ENCODE data around the gene ACR.

The ACR gene

DNA sequence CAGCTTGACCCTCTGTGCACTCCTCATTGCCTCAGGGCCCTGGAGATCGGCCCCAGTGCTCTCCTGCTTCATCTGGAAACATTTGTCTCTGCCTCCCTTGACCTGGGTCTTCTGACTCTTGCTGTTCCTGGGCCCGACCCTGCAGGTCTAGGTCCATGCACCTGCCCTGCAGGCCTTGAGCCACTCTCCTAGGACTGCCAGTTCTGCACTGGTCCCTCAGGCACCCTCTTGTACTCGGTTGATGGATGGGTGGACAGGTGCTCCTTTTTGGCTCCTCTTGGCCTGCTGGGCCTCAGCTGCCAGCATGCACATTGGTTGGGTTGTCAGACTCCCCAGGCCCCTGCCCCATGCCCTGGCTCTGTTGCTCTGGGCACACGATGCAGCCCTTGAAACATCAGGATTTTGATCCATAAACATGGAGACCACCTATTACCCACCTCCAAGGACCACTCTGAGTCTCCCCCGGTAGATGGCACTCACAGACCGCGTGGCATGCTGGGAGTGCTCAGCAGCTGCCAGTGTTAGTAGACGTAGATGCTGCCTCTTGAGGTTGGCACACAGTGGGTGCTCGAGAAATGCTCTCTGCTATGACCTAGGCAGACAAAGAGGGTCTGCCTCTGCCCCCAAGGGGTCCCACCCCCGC, 20.2 kb upstream of the ACR start:
- DNase-seq: no peak

DNA sequence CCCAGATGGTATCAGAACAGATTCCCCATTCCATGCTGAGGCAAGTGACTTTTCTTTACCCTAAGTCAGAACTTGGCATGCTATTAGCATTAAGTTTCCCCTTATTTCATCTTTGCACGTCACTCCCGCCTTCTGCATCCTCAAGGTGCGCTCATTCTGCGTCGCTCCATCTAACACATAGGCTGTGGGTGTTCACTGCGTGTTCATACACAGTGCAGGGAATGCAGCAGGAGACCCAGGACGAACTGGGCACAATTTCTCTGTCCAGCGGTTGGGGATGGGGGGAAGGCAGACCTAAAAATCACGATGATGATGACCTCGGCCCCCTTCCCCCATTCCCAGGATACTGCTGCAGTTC, 19.7 kb upstream of the ACR start:
- DNase-seq: no peak

DNA sequence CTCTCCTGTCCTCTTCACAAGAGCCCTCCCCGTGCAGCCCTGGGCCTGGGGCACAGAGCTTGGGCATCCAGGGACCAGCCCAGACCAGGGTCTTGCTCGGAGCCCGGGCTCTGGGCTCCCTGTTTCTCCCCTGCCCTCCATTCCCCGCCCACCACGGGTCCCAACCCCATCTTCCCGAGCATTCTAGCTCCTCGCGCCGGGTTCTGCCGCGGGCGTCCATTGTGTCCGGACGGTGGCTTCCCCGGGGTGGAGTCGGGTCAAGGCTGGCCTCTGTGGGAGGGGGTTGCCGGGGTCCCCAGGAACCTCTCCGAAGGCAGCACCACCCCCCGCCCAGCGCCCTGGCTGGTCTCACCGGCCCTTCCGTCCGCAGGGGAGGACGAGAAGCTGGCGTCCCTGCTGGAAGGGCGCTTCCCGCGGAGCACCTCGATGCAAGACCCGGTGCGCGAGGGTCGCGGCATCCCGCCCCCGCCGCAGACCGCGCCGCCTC, 18.1 kb upstream of the ACR start:
- no peak for DNase-seq

DNA sequence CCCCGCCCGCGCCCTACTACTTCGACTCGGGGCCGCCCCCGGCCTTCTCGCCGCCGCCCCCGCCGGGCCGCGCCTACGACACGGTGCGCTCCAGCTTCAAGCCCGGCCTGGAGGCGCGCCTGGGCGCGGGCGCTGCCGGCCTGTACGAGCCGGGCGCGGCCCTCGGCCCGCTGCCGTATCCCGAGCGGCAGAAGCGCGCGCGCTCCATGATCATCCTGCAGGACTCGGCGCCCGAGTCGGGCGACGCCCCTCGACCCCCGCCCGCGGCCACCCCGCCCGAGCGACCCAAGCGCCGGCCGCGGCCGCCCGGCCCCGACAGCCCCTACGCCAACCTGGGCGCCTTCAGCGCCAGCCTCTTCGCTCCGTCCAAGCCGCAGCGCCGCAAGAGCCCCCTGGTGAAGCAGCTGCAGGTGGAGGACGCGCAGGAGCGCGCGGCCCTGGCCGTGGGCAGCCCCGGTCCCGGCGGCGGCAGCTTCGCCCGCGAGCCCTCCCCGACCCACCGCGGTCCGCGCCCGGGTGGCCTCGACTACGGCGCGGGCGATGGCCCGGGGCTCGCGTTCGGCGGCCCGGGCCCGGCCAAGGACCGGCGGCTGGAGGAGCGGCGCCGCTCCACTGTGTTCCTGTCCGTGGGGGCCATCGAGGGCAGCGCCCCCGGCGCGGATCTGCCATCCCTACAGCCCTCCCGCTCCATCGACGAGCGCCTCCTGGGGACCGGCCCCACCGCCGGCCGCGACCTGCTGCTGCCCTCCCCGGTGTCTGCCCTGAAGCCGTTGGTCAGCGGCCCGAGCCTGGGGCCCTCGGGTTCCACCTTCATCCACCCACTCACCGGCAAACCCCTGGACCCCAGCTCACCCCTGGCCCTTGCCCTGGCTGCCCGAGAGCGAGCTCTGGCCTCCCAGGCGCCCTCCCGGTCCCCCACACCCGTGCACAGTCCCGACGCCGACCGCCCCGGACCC, 17.4 kb upstream of the ACR start:
- DNase-seq: no peak

DNA sequence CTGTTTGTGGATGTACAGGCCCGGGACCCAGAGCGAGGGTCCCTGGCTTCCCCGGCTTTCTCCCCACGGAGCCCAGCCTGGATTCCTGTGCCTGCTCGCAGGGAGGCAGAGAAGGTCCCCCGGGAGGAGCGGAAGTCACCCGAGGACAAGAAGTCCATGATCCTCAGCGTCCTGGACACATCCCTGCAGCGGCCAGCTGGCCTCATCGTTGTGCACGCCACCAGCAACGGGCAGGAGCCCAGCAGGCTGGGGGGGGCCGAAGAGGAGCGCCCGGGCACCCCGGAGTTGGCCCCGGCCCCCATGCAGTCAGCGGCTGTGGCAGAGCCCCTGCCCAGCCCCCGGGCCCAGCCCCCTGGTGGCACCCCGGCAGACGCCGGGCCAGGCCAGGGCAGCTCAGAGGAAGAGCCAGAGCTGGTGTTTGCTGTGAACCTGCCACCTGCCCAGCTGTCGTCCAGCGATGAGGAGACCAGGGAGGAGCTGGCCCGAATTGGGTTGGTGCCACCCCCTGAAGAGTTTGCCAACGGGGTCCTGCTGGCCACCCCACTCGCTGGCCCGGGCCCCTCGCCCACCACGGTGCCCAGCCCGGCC, 16.7 kb upstream of the ACR start:
- no peak for DNase-seq

DNA sequence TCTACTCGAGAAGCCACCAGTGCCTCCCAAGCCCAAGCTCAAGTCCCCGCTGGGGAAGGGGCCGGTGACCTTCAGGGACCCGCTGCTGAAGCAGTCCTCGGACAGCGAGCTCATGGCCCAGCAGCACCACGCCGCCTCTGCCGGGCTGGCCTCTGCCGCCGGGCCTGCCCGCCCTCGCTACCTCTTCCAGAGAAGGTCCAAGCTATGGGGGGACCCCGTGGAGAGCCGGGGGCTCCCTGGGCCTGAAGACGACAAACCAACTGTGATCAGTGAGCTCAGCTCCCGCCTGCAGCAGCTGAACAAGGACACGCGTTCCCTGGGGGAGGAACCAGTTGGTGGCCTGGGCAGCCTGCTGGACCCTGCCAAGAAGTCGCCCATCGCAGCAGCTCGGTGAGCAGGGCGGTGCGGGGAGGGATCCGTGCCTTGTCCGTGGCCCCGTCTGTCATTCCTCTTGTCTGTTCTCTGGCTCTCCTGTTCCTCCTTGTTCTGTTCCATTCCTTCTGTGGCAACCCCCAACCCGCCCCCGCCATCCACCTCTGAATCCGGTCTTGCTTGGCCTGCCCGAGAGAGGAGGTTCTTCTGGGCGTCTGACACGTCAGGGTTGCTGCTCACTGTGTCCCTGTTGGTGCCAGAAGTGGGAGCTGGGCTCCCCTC, 15.8 kb upstream of the ACR start:
- DNase-seq: no peak

DNA sequence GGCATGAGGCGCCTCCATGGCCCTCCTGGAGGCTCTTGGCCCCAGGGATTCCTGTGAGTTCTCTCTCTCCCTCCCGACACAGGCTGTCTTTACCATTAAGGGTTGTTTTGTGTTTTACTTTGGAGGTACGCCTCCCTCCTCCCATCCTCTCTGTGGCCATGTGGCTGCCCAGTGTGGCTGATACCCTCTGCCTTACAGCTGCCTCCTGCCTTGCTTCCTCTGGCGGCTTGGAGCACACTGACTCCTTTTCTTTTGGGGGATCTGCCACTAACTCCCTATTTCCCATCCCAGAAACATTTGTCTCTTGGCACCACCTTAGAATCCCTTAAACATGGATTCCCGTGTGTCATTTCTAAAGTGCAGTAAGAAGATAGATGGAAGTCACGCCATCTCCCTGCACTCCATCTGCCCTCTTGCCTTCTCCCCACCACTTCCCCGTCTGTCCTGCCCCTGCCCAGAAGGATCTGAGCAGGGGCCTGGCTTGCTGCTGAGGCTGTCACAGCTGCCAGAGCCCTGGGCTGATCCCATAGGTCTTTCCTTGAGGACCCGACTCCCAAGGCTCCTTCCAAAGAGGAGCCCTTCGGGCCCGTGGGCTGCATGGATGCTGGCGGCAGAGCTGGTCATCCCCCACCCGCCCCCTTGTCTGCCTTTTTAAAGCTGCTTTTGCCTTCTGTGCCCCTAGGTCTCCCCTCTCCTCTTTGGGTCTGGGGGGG, 15.1 kb upstream of the ACR start:
- no peak for DNase-seq

DNA sequence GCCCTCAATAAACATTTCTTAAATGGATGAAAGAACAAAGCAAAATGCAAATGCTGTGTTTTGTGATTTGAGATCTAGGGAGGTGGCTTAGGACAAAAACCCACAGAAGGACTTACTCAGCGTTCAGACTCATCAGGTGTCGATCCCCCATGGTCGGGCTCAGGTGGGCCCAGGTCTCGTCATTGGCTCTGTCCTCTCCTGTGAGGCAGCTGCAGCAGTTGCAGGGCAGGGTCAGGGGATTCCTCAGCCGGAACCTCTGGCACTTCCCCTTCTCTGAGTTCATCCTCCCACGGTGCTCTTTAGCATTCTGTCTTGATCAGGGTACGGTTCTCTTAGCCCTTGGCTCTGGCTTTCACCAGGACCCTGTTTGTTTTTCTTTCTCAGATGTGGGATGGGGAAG, 14.0 kb upstream of the ACR start:
- no peak for DNase-seq

DNA sequence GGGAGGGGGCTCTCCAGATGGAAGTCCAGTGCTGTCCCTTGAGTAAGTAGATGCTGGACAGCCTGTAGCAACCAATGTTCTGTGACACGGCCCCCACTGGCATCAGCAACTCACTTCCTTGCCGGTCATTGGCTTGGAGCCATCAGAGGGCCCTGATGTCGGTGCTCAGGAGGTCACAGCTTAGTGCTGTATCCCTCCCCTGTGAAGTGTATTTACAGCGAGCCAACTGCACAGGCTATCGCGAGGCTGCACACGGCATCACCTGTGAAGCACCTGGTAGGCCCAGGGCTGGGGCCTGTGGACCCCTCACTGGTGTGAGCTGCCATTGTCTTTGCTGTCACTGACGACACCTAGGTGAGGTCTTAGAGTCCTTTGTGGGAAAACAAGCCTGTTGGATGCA, 13.4 kb upstream of the ACR start:
- no peak for DNase-seq

DNA sequence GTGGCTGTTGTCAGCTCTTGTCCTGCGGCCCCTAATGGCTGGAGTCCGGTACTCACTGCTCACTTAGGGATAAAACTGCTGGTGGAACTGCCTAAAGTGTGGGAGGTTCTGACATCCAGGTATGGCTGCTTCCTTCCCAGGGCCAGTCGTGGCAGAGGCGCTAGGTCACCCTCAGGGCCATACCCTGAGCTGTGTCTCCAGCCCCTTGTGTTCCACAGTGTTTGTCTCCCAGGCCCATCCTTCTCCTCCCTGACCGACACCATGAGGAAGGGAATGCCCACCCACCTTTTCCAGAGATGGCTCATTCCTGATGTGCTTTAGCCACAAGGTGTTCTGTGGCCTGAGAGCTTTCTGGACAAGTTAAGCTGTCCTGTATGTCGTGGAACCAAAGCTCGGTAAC, 12.4 kb upstream of the ACR start:
- DNase-seq: no peak

DNA sequence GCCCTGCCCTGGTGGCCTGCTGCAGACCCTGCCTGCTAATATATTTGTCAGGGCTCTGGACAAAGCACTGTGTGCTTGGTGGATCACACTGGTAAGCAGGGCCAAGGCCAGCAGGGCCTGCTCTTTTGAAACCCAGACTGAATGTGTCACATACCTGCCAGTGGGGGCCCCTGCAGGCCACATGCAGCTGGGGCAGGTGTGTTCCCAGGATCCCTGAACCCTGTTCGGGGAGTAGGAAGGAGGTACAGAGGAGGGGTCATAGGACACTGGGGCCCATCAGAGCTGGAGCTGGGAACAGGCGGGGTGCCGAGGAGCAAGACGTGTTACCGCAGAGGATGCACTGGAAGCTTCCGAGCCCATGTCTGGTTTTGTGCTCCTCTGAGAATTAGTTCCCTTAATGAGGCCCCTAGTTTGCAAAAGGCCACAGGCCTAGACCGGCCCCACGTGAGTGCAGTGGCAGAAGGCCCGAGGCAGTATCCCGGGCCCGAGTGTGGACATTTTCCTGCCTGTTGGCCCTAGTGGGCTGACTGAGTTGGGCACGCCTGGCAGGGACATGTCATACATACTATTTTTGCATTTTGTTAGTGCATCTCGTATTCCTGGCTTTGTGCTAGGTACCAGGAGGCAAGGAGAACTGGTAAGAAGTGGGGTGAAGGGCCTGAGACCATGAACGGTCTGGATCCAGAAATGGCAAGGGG, 11.2 kb upstream of the ACR start:
- DNase-seq: no peak

DNA sequence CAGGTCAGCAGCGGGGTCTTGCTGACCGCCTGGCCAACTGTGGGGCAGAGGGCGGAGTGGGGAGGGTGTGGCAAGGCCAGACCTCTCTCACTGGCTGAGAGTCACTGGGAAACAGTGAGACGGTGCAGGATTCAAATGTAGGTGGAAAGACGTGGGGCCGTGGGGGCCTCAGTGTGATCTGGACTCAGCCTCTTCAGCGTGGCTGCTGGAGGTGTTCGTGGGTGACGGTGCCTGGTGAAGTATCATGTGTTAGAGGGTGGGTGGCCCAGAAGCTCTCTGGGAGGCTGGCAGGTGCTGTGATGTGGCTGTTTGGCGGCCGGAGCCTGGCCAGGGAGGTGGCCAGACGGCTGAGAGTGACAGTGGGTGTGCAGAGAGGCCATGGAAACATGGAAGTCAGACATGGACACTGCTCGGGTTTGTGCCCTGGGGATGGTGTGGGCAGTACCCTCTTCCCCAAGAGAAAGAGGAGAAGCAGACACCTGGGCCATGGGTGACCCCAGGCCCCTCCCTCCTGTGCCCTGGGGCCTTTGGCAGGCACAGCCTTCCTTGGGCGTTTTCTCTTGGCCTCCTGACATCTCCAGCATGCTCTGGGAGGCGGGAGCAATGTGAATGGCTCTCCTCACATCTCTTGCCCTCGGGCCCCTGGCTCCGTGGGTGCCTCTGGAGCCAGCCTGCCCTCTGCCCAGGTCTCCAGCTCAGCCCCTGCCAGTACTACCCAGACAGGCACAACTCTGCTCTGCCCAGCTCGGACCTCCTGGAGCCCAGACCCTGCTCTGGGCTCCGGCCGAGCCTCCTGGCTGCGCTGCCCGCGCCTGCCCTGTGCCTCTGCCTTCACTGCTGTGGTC, 10.1 kb upstream of the ACR start:
- no peak for DNase-seq

DNA sequence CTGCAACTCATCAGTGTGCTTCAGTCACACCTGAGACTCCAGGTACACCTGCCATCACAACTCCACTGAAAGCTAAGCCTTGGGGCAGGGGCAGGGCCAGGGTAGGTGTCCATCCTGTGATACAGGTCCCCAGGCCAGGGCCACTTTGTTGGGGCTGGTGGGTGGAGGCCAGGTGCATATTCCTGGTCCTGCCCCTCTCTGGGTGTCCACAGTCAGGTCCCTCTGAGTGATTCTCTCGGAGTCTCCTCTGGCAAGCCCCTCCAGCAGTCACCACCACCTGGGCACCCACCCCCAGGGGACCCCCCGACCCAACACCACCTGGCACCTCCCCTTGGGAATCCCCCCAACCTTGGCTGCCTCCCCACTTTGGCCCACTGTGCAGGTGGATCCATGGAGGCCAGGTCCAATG, 9.5 kb upstream of the ACR start:
- no peak for DNase-seq

DNA sequence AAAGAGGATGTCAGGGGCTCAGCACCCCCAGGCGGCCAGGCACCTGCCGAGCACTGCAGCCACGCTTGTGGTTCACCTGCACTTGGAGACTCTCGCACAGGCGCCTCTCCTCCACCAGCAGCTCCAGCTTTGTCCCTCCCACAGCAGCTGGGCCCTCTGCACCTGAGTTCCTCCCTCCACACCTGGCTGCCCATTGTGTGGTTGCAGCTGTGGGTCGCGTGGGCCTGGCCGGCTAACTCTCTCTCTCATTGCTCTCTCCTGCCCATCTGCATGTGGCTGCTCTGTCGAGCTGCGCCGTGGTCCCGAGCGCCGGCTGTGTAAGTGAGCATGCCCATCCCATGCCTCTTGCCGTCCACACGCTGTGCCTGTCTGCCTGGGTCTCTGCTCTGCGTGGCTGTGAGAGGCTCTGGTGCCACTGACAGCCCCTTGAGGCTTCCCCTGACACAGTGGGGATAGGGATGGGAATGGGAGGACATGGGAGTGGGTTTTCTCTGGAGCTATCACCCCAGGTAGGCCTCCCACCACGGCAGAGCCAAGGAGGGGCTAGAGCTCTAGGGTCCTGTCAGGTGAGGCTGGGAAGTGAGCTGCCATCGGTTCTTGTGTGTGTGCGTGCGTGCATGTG, 8.5 kb upstream of the ACR start:
- DNase-seq: no peak

DNA sequence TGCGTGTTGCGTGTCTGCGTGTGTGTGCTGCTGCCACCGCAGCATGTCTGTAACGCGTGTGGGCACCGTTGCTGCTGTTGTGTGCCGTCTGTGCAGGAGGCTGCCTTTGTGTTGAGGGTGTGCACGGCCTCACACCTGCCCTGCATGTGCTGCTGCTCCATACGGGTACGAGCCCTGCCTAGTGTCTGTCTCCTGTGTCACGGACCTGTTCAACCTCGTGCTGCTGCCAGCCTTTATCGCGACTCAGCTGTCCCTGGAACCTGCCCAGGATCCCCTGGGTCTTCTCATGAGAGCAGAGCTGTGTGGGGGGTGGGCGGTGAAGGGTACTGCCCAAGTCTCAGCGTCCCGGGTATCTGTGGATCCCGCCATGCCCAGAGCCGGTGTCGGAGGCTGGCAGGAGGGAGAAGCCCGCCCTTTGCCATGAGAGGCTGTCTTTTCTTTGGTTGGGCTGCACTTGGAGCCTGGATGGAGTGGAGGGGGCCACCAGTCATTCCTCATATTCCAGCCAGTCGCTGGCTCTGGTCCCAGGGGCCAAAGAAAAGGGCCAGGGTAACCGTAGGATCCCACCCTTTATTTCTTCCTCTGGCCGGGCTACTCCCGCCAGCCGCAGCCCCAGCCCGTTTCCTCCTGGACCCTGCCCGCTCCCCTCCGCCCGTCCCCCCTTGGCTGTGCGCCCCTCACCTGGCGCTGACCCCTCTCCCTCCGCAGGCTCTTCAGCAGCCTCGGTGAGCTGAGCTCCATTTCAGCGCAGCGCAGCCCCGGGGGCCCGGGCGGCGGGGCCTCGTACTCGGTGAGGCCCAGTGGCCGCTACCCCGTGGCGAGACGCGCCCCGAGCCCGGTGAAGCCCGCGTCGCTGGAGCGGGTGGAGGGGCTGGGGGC, 7.8 kb upstream of the ACR start:
- no peak for DNase-seq

DNA sequence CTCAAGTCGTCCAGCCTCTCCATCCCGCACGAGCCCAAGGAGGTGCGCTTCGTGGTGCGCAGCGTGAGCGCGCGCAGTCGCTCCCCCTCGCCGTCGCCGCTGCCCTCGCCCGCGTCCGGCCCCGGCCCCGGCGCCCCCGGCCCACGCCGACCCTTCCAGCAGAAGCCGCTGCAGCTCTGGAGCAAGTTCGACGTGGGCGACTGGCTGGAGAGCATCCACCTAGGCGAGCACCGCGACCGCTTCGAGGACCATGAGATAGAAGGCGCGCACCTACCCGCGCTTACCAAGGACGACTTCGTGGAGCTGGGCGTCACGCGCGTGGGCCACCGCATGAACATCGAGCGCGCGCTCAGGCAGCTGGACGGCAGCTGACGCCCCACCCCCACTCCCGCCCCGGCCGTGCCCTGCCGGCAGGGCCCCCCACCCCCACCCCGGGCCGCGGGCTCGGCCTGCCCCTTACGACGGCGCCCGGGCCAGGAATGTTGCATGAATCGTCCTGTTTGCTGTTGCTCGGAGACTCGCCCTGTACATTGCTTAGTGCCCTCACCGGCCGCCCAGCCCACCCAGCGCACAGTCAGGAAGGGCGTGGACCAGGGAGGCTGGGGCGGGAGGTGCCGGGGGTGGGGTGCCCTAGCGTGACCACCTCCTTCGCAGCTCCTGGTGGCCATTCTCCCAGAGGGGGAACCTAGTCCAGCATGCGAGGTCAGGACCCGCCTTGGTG, 6.9 kb upstream of the ACR start:
- no peak for DNase-seq

DNA sequence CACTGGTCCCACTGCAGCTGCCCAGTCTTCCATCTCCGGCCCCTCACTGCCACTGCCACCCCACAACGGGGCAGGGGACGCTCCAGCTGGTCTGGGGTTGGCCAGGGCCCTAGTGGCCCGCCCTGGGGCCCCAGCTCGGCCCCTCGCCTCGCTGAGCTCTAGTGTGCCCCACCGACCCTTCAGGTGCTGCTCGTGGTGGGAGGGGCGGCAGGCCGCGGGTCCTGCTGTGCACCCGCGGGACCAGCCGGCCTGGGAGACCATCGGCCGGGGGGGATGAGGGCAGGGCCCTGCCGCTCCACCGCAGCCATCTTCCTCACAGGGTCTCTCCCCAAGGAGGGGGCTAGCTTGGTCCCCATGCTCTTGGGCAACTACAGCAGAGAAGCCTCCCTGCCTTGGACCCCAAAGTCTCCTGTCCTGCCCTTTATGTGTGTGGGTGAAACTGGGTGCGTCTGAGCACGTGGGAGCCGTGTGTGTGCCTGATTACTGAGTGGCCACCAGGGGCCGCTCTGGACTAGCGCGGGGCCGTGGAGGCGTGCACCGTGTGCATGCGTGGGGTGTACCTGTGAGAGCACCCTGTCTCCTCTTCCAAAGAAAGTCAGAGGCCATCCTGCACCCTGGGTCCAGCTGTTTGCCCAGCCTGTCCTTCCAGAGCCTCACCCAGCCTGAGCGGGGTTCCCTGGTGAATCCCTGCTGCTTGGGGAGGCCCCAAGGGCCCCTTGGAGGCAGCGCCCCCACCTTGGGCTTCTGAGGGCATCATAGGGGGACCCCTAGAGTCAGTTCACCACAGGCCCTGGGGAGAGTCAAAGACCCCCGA, 6.0 kb upstream of the ACR start:
- no peak for DNase-seq

DNA sequence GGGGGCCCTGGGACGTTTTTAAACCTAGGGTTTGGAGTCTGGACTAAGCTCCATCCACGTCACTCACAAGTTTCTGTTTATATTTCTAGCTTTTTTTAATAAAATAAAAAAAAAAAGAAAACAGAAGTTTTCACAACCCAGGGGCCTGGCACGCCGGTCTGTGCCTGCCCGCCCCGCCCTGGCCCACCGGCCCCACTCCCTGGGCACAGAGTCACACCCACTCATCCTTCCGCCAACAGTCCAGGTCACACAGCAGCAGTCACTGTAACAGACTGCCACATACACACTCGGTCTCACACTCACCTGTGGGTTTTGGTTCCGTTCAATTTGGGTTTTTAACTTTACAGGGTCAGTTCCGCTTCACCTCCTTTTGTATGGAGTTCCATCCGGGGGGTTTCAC, 5.3 kb upstream of the ACR start:
- DNase-seq: no peak
